GM23338 (cell line): ENCODE data around the gene TAS2R41. TPM values are rescaled to one million over a fixed set of nuclear protein-coding genes. Genes with fewer than 3 reads are reported as not detected.

ENCODE experiments used
- ATAC-seq: fragments of 200-7000 bp; cut with Tn5 transposase; 3 replicates; pipeline ENCODE4 v1.9.1; 2020
- DNase-seq: peaks from one replicate; pipeline ENCODE4 v3.0.0-alpha.2; 2015; ENCODE audit warnings: low spot score
- H2AFZ ChIP-seq: fragments of 200-600 bp; sonication (generic); 2 replicates; pipeline ENCODE4 v1.8.0; 2016; ENCODE audit warnings: antibody characterized with exemption, mild to moderate bottlenecking, moderate library complexity
- H3F3A ChIP-seq: fragments of 200-600 bp; sonication (generic); replicated peaks from 2 replicates; pipeline ENCODE4 v1.8.0; 2017; ENCODE audit warnings: antibody characterized with exemption, mixed run types, low read depth
- H3K27ac ChIP-seq: fragments of 200-600 bp; sonication (generic); 2 replicates; pipeline ENCODE4 v1.6.1; 2016; ENCODE audit warnings: low read depth
- H3K27me3 ChIP-seq: fragments of 200-600 bp; sonication (generic); 2 replicates; pipeline ENCODE4 v1.8.0; 2016; ENCODE audit warnings: mild to moderate bottlenecking, mixed run types, moderate library complexity; ENCODE audit not compliant: insufficient read depth
- H3K36me3 ChIP-seq: fragments of 200-600 bp; sonication (generic); 2 replicates; pipeline ENCODE4 v1.8.0; 2016; ENCODE audit warnings: mild to moderate bottlenecking; ENCODE audit not compliant: insufficient read depth
- H3K4me1 ChIP-seq: fragments of 200-600 bp; sonication (generic); 2 replicates; pipeline ENCODE4 v1.8.0; 2016; ENCODE audit warnings: mild to moderate bottlenecking, moderate library complexity; ENCODE audit not compliant: insufficient read depth
- H3K4me2 ChIP-seq: fragments of 200-600 bp; sonication (generic); 2 replicates; pipeline ENCODE4 v1.7.1; 2017; ENCODE audit warnings: mixed run types
- H3K4me3 ChIP-seq: fragments of 200-600 bp; sonication (generic); 2 replicates; pipeline ENCODE4 v1.6.1; 2016; ENCODE audit warnings: mixed run types
- H3K79me2 ChIP-seq: fragments of 200-600 bp; sonication (generic); replicated peaks from 2 replicates; pipeline ENCODE4 v1.8.0; 2017; ENCODE audit warnings: mild to moderate bottlenecking; ENCODE audit not compliant: insufficient read depth
- H3K9me2 ChIP-seq: fragments of 200-600 bp; sonication (generic); 2 replicates; pipeline ENCODE4 v1.8.0; 2017; ENCODE audit not compliant: insufficient read depth
- H4K20me1 ChIP-seq: fragments of 200-600 bp; sonication (generic); replicated peaks from 2 replicates; pipeline ENCODE4 v1.8.0; 2017; ENCODE audit warnings: mild to moderate bottlenecking; ENCODE audit not compliant: insufficient read depth
- H3K27ac Mint-ChIP-seq: 2 replicates; pipeline ENCODE4 v1.8.0; 2020; ENCODE audit warnings: inconsistent platforms, mild to moderate bottlenecking, moderate library complexity, mixed read lengths
- H3K27me3 Mint-ChIP-seq: 3 replicates; pipeline ENCODE4 v1.8.0; 2022; ENCODE audit warnings: low read depth, mild to moderate bottlenecking, moderate library complexity, mixed read lengths, inconsistent platforms; ENCODE audit not compliant: insufficient read depth, poor library complexity
- H3K36me3 Mint-ChIP-seq: 3 replicates; pipeline ENCODE4 v1.8.0; 2021; ENCODE audit warnings: low read depth, mild to moderate bottlenecking, inconsistent platforms, moderate library complexity, mixed read lengths
- H3K4me1 Mint-ChIP-seq: 3 replicates; pipeline ENCODE4 v1.8.0; 2020; ENCODE audit warnings: mild to moderate bottlenecking, inconsistent platforms, mixed read lengths
- H3K4me3 Mint-ChIP-seq: 3 replicates; pipeline ENCODE4 v1.8.0; 2021; ENCODE audit warnings: moderate library complexity, mild to moderate bottlenecking, inconsistent platforms, mixed read lengths
- H3K9me3 Mint-ChIP-seq: 3 replicates; pipeline ENCODE4 v1.8.0; 2020; ENCODE audit warnings: moderate library complexity, mild to moderate bottlenecking, inconsistent platforms, mixed read lengths
- CREB1 ChIP-seq: fragments of 250-450 bp; sonication (Bioruptor Pico); IDR thresholded peaks from 2 replicates; pipeline ENCODE4 v1.5.0; 2020; ENCODE audit warnings: low read depth, mild to moderate bottlenecking, moderate library complexity
- EZH2 ChIP-seq: fragments of 200-600 bp; sonication (generic); IDR thresholded peaks from one replicate; pipeline ENCODE4 v1.8.0; 2017; ENCODE audit warnings: antibody characterized with exemption, mild to moderate bottlenecking, low read depth; ENCODE audit not compliant: unreplicated experiment
- EZH2phosphoT487 ChIP-seq: fragments of 200-600 bp; sonication (generic); IDR thresholded peaks from one replicate; pipeline ENCODE4 v1.8.1; 2018; ENCODE audit warnings: antibody characterized with exemption; ENCODE audit not compliant: unreplicated experiment
- NANOG ChIP-seq: IDR thresholded peaks from 2 replicates; pipeline ENCODE4 v1.6.1; 2016; ENCODE audit warnings: antibody characterized with exemption, borderline replicate concordance
- STAT1 ChIP-seq: IDR thresholded peaks from one replicate; pipeline ENCODE4 v1.6.1; 2016; ENCODE audit warnings: antibody characterized with exemption; ENCODE audit not compliant: unreplicated experiment
- ZNF114 ChIP-seq: fragments of 250-450 bp; sonication (Bioruptor Pico); IDR thresholded peaks from 2 replicates; pipeline ENCODE4 v1.5.0; 2020; ENCODE audit warnings: mild to moderate bottlenecking, moderate library complexity
- ZNF331 ChIP-seq: fragments of 250-450 bp; sonication (Bioruptor Pico); IDR thresholded peaks from 2 replicates; pipeline ENCODE4 v1.5.0; 2020; ENCODE audit warnings: low read depth, mild to moderate bottlenecking, moderate library complexity
- polyA plus RNA-seq: library from polyadenylated mRNA; unstranded; fragments of >200 nt; fragmentation: Nextera tagmentation; extraction: Ambion mirVana; gene quantifications from 2 replicates; pipeline ENCODE4 v1.2.1, GENCODE V29; 2016
- total RNA-seq: library from RNA; depleted of rRNA; stranded (reverse); fragments of >200 nt; shearing (Covaris generic); gene quantifications from 2 replicates; pipeline ENCODE4 v1.2.3, GENCODE V29; 2014
- TF ChIP-seq, protein P1 (sequence below): IDR thresholded peaks from 2 replicates; pipeline ENCODE4 v1.6.1; 2016; ENCODE audit warnings: antibody characterized with exemption
- TF ChIP-seq, protein P2 (sequence below): IDR thresholded peaks from one replicate; pipeline ENCODE4 v1.6.1; 2018; ENCODE audit warnings: antibody characterized with exemption; ENCODE audit not compliant: unreplicated experiment
- TF ChIP-seq, protein P3 (sequence below): fragments of 250-450 bp; sonication (Bioruptor Pico); IDR thresholded peaks from 2 replicates; pipeline ENCODE4 v1.5.0; 2020; ENCODE audit warnings: mild to moderate bottlenecking, moderate library complexity

The TAS2R41 gene
- total and polyA plus RNA-seq, 2 experiments from 2014 or later, result 1.2 TPM; not detected in 1

DNA sequence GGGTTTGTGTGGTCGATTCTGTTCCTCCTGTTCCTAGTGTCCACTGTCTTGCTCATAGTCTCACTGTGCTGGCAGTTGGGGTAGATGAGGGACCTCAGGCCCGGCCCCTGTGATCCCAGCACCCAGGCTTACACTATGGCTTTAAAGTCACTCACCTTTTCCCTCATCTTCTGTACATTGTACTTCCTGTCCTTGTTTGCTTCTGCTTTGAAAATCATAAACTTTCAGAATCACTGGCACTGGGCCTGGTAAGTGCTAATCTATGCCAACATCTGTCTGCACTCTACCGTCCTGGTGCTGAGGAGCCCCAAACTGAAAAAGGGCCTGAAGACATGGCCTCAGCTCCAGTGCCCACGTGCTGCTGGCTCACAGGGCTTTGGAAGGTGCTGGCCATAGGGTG lies 40.1 kb upstream of the TAS2R41 start (continued):
- TF ChIP-seq, protein P1, sequence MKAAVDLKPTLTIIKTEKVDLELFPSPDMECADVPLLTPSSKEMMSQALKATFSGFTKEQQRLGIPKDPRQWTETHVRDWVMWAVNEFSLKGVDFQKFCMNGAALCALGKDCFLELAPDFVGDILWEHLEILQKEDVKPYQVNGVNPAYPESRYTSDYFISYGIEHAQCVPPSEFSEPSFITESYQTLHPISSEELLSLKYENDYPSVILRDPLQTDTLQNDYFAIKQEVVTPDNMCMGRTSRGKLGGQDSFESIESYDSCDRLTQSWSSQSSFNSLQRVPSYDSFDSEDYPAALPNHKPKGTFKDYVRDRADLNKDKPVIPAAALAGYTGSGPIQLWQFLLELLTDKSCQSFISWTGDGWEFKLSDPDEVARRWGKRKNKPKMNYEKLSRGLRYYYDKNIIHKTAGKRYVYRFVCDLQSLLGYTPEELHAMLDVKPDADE, result no peak
- TF ChIP-seq ZNF331 (CRISPR knock-in tag), result no peak
- no peak for TF ChIP-seq ZNF114
- no peak for TF ChIP-seq NANOG
- TF ChIP-seq EZH2phosphoT487, result no peak

DNA sequence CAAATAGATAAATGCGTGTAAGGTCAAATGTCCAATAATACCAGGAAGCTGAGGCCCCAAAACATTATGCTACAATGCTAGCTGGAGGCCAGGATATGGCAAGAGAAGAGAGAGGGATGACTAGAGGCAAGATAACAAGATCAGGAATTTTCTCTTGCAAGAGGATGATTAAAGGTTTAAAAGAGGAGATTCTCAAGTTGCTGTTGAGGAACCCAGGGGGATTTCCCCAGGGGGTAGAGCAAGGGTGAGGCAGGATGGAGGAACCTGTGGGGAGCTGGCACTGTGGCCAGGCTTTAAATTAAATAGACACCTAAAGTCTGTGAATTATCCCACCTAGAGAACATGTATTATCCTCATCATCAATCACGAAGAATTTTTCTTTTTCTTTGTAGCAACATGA lies 37.8 kb upstream of the TAS2R41 start:
- H3F3A ChIP-seq, result no peaks in the 10 kb centered on the region
- H3K36me3 Mint-ChIP-seq, result peaks cover 2% of the 10 kb centered on the region; the same call in 1 of the 3 replicates
- no peak overlapping the region for H3K4me3 Mint-ChIP-seq
- H3K4me3 ChIP-seq, result no peak overlapping the region
- peaks cover 14% of the 10 kb centered on the region for H3K4me1 ChIP-seq
- H3K36me3 ChIP-seq, result no peaks in the 10 kb centered on the region
- no peak for ATAC-seq
- H3K79me2 ChIP-seq, result no peaks in the 10 kb centered on the region
- H2AFZ ChIP-seq, result no peak overlapping the region
- H3K27ac Mint-ChIP-seq, result no peak overlapping the region
- no peaks in the 10 kb centered on the region for H4K20me1 ChIP-seq
- H3K4me1 Mint-ChIP-seq, result peaks cover 24% of the 10 kb centered on the region
- H3K27me3 Mint-ChIP-seq, result no peaks in the 10 kb centered on the region
- no peak overlapping the region for H3K27ac ChIP-seq
- TF ChIP-seq, protein P2, sequence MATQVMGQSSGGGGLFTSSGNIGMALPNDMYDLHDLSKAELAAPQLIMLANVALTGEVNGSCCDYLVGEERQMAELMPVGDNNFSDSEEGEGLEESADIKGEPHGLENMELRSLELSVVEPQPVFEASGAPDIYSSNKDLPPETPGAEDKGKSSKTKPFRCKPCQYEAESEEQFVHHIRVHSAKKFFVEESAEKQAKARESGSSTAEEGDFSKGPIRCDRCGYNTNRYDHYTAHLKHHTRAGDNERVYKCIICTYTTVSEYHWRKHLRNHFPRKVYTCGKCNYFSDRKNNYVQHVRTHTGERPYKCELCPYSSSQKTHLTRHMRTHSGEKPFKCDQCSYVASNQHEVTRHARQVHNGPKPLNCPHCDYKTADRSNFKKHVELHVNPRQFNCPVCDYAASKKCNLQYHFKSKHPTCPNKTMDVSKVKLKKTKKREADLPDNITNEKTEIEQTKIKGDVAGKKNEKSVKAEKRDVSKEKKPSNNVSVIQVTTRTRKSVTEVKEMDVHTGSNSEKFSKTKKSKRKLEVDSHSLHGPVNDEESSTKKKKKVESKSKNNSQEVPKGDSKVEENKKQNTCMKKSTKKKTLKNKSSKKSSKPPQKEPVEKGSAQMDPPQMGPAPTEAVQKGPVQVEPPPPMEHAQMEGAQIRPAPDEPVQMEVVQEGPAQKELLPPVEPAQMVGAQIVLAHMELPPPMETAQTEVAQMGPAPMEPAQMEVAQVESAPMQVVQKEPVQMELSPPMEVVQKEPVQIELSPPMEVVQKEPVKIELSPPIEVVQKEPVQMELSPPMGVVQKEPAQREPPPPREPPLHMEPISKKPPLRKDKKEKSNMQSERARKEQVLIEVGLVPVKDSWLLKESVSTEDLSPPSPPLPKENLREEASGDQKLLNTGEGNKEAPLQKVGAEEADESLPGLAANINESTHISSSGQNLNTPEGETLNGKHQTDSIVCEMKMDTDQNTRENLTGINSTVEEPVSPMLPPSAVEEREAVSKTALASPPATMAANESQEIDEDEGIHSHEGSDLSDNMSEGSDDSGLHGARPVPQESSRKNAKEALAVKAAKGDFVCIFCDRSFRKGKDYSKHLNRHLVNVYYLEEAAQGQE, result no peak
- no peak for TF ChIP-seq STAT1
- TF ChIP-seq CREB1 (CRISPR knock-in tag), result no peak
- no peak for TF ChIP-seq ZNF331 (CRISPR knock-in tag)
- no peak for TF ChIP-seq EZH2
- H3K4me2 ChIP-seq, result no peak overlapping the region
- H3K9me2 ChIP-seq, result peaks cover 23% of the 10 kb centered on the region; the same call in 1 of the 2 replicates
- no peaks in the 10 kb centered on the region for H3K9me3 Mint-ChIP-seq
- H3K27me3 ChIP-seq, result no peaks in the 10 kb centered on the region
- no peak for DNase-seq

DNA sequence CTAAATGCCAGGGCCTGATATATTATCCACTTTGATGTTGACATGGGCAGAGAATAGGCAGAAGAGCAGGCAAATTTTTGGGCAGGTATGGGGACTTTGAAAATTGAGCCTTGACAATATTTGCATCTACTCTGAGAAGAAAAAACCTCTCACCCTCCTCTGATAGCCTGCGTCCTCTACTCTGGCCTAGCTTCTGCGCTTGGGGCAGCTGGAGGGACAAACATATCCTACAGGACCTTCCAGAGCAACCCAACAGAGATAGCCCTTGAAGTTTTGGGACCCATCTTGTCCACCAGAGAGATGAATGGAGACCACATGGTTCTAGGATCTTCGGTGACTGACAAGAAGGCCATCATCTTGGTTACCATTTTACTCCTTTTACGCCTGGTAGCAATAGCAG lies 34.5 kb upstream of the TAS2R41 start, which contains the start of gene TAS2R60:
TSS of gene TAS2R60 (plus strand) at position 301 of the 400 bp plus-strand sequence. CDS start at position 301, 0 bp downstream.
- Mint-ChIP-seq H3K36me3 (peaks cover 2% of the 10 kb centered on the region; the same call in 1 of the 3 replicates), H3K4me1 (no peaks in the 10 kb centered on the region), H3K9me3 (no peaks in the 10 kb centered on the region), H3K27ac (no peak within 1 kb of the TSS), H3K4me3 (no peak within 1 kb of the TSS), H3K27me3 (no peaks in the 10 kb centered on the region)
- ATAC-seq (no peak), DNase-seq (no peak)
- Histone ChIP-seq H3K4me3 (no peak within 1 kb of the TSS), H3K4me2 (no peak within 1 kb of the TSS), H3K4me1 (peaks cover 10% of the 10 kb centered on the region; the same call in 1 of the 2 replicates), H3K27me3 (no peaks in the 10 kb centered on the region), H3K79me2 (no peaks in the 10 kb centered on the region), H3F3A (no peaks in the 10 kb centered on the region), H3K9me2 (0 out of 2 replicates have a peak, but pooled peaks cover 13% of the 10 kb centered on the region), H3K36me3 (no peaks in the 10 kb centered on the region), H2AFZ (no peak within 1 kb of the TSS), H4K20me1 (no peaks in the 10 kb centered on the region), H3K27ac (no peak within 1 kb of the TSS)
- TF ChIP-seq, protein P3, sequence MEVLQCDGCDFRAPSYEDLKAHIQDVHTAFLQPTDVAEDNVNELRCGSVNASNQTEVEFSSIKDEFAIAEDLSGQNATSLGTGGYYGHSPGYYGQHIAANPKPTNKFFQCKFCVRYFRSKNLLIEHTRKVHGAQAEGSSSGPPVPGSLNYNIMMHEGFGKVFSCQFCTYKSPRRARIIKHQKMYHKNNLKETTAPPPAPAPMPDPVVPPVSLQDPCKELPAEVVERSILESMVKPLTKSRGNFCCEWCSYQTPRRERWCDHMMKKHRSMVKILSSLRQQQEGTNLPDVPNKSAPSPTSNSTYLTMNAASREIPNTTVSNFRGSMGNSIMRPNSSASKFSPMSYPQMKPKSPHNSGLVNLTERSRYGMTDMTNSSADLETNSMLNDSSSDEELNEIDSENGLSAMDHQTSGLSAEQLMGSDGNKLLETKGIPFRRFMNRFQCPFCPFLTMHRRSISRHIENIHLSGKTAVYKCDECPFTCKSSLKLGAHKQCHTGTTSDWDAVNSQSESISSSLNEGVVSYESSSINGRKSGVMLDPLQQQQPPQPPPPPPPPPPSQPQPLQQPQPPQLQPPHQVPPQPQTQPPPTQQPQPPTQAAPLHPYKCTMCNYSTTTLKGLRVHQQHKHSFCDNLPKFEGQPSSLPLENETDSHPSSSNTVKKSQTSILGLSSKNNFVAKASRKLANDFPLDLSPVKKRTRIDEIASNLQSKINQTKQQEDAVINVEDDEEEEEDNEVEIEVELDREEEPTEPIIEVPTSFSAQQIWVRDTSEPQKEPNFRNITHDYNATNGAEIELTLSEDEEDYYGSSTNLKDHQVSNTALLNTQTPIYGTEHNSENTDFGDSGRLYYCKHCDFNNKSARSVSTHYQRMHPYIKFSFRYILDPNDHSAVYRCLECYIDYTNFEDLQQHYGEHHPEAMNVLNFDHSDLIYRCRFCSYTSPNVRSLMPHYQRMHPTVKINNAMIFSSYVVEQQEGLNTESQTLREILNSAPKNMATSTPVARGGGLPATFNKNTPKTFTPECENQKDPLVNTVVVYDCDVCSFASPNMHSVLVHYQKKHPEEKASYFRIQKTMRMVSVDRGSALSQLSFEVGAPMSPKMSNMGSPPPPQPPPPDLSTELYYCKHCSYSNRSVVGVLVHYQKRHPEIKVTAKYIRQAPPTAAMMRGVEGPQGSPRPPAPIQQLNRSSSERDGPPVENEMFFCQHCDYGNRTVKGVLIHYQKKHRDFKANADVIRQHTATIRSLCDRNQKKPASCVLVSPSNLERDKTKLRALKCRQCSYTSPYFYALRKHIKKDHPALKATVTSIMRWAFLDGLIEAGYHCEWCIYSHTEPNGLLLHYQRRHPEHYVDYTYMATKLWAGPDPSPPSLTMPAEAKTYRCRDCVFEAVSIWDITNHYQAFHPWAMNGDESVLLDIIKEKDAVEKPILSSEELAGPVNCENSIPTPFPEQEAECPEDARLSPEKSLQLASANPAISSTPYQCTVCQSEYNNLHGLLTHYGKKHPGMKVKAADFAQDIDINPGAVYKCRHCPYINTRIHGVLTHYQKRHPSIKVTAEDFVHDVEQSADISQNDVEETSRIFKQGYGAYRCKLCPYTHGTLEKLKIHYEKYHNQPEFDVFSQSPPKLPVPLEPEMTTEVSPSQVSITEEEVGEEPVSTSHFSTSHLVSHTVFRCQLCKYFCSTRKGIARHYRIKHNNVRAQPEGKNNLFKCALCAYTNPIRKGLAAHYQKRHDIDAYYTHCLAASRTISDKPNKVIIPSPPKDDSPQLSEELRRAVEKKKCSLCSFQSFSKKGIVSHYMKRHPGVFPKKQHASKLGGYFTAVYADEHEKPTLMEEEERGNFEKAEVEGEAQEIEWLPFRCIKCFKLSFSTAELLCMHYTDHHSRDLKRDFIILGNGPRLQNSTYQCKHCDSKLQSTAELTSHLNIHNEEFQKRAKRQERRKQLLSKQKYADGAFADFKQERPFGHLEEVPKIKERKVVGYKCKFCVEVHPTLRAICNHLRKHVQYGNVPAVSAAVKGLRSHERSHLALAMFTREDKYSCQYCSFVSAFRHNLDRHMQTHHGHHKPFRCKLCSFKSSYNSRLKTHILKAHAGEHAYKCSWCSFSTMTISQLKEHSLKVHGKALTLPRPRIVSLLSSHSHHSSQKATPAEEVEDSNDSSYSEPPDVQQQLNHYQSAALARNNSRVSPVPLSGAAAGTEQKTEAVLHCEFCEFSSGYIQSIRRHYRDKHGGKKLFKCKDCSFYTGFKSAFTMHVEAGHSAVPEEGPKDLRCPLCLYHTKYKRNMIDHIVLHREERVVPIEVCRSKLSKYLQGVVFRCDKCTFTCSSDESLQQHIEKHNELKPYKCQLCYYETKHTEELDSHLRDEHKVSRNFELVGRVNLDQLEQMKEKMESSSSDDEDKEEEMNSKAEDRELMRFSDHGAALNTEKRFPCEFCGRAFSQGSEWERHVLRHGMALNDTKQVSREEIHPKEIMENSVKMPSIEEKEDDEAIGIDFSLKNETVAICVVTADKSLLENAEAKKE (CRISPR knock-in tag), result no peak
- TF ChIP-seq EZH2phosphoT487, result no peak
